Endothelial cell of umbilical vein (primary cell): Measurements from ENCODE around the gene KHDRBS1. TPM values are rescaled to one million over a fixed set of nuclear protein-coding genes. Genes with fewer than 3 reads are reported as not detected.

Experiments
- BruUV-seq: library from RNA; stranded (reverse); fragments of 400-500 nt; replicated peaks from 2 replicates; lab custom pipeline; 2021; lab: Mats Ljungman, UMichigan
- CTCF ChIA-PET: fragments of 300-600, 350-600 bp; sonication (Branson Sonifier 250); formaldehyde crosslinking; loops from one replicate; lab custom pipeline; 2021; ENCODE audit warnings: antibody characterized with exemption, inconsistent platforms; lab: Charles Lee
- POLR2A ChIA-PET: fragments of 300-600, 350-600 bp; sonication (Branson Sonifier 250); formaldehyde crosslinking; loops from one replicate; lab custom pipeline; 2021; ENCODE audit warnings: antibody characterized with exemption, inconsistent platforms; lab: Charles Lee
- DNase-seq: peaks from one replicate; pipeline ENCODE4 v3.0.0-alpha.2; 2011; ENCODE audit warnings: low read depth, low spot score
- FAIRE-seq: peaks from 2 replicates; lab custom pipeline; 2011; peaks lifted over from hg19 to GRCh38; lab: Jason Lieb, UNC
- H2AFZ ChIP-seq: 2 replicates; pipeline ENCODE4 v1.6.0; 2012; ENCODE audit warnings: low read depth, low read length, control low read depth, inconsistent platforms
- H3K27ac ChIP-seq: 2 replicates; pipeline ENCODE4 v1.5.1; 2011; ENCODE audit warnings: low read depth, mild to moderate bottlenecking, control low read depth, low read length, moderate library complexity; ENCODE audit not compliant: insufficient read depth
- H3K27me3 ChIP-seq, 2 experiments: 2 replicates each; pipeline versions ENCODE4 v1.6.0 to v1.6.1; 2011; ENCODE audit warnings: low read length in 2 of 2, mixed read lengths in 1 of 2; ENCODE audit not compliant: control insufficient read depth in 2 of 2, insufficient read depth in 2 of 2
- H3K36me3 ChIP-seq, 2 experiments: 2 replicates in 1 of 2; 3 replicates in 1 of 2; pipeline ENCODE4 v1.5.1; 2011; ENCODE audit warnings: low read length in 2 of 2, mild to moderate bottlenecking in 1 of 2, moderate library complexity in 1 of 2; ENCODE audit not compliant: control insufficient read depth in 2 of 2, insufficient read depth in 2 of 2; ENCODE audit errors: extremely low read depth in 1 of 2
- H3K4me1 ChIP-seq: 3 replicates; pipeline ENCODE4 v1.5.1; 2011; ENCODE audit warnings: mild to moderate bottlenecking, low read length; ENCODE audit not compliant: control insufficient read depth, insufficient read depth; ENCODE audit errors: extremely low read depth
- H3K4me2 ChIP-seq: 2 replicates; pipeline ENCODE4 v1.6.1; 2011; ENCODE audit warnings: low read length, control low read depth, mixed read lengths; ENCODE audit not compliant: insufficient read depth
- H3K4me3 ChIP-seq, 3 experiments: fragments of 200-600 bp in 1 of 3; sonication (generic), shearing (Covaris generic) in 1 of 3; replicated peaks in 1 of 3; 2 replicates each; pipeline ENCODE4 v1.5.1; 2011 to 2016; ENCODE audit warnings: control low read depth in 3 of 3, low read length in 3 of 3, mild to moderate bottlenecking in 2 of 3, inconsistent platforms in 1 of 3, low read depth in 1 of 3, moderate library complexity in 1 of 3; ENCODE audit not compliant: insufficient read depth in 1 of 3
- H3K79me2 ChIP-seq: 2 replicates; pipeline ENCODE4 v1.6.0; 2012; ENCODE audit warnings: low read length, inconsistent platforms; ENCODE audit not compliant: control insufficient read depth, insufficient read depth
- H3K9ac ChIP-seq: replicated peaks from 2 replicates; pipeline ENCODE3; 2011; ENCODE audit warnings: low read length, control low read depth; ENCODE audit not compliant: insufficient read depth; ENCODE audit errors: extremely low read depth
- H3K9me1 ChIP-seq: replicated peaks from 3 replicates; pipeline ENCODE4 v1.6.0; 2011; ENCODE audit warnings: mild to moderate bottlenecking, low read length; ENCODE audit not compliant: control insufficient read depth, insufficient read depth; ENCODE audit errors: extremely low read depth
- H3K9me3 ChIP-seq: replicated peaks from 2 replicates; pipeline ENCODE4 v1.5.1; 2012; ENCODE audit warnings: low read length, inconsistent platforms; ENCODE audit not compliant: control insufficient read depth, insufficient read depth
- H4K20me1 ChIP-seq: replicated peaks from 2 replicates; pipeline ENCODE3; 2011; ENCODE audit warnings: mild to moderate bottlenecking, low read length; ENCODE audit not compliant: control insufficient read depth, insufficient read depth; ENCODE audit errors: extremely low read depth
- CTCF ChIP-seq, 2 donors: IDR thresholded peaks; 1 replicate in 1 of 2; 2 replicates in 1 of 2; pipeline ENCODE4 v1.5.1; 2011; ENCODE audit warnings: low read length in 2 of 2, mild to moderate bottlenecking in 2 of 2, moderate library complexity in 2 of 2, control low read depth in 1 of 2, inconsistent platforms in 1 of 2, low read depth in 1 of 2; ENCODE audit not compliant: insufficient read depth in 1 of 2; ENCODE audit errors: extremely low read depth in 1 of 2
- EZH2 ChIP-seq: IDR thresholded peaks from 2 replicates; pipeline ENCODE4 v1.6.1; 2012; ENCODE audit warnings: borderline replicate concordance, low read depth, mild to moderate bottlenecking, moderate library complexity, low read length, inconsistent platforms; ENCODE audit not compliant: severe bottlenecking
- FOS ChIP-seq: IDR thresholded peaks from 2 replicates; pipeline ENCODE4 v1.6.1; 2011; ENCODE audit warnings: mild to moderate bottlenecking, low read length, moderate library complexity, borderline replicate concordance; ENCODE audit not compliant: insufficient read depth
- GATA2 ChIP-seq: IDR thresholded peaks from 2 replicates; pipeline ENCODE4 v1.7.0; 2011; ENCODE audit warnings: low read depth, mild to moderate bottlenecking, moderate library complexity, mixed read lengths, low read length; ENCODE audit not compliant: insufficient read length, insufficient read depth
- JUN ChIP-seq: IDR thresholded peaks from 2 replicates; pipeline ENCODE4 v1.6.1; 2011; ENCODE audit warnings: borderline replicate concordance, low read depth; ENCODE audit not compliant: insufficient read length, insufficient read depth
- MYC ChIP-seq: IDR thresholded peaks from one replicate; pipeline ENCODE4 v1.6.1; 2011; ENCODE audit warnings: mild to moderate bottlenecking, low read depth, low read length
- POLR2AphosphoS5 ChIP-seq: IDR thresholded peaks from 2 replicates; pipeline ENCODE4 v1.6.1; 2012; ENCODE audit warnings: low read depth, mild to moderate bottlenecking, control low read depth, low read length, moderate library complexity; ENCODE audit not compliant: insufficient read depth
- dilution Hi-C: fragments of 300-500 bp; cut with MboI; formaldehyde crosslinking; loops from one replicate; pipeline ENCODE4 v1.15.0; 2019; ENCODE audit warnings: low sequenced_read_pairs; ENCODE audit not compliant: extremely low pct_ligation_motif_present
- intact Hi-C: fragments of 100-400 bp; cut with micrococcal nuclease; formaldehyde crosslinking; loops from one replicate; pipeline ENCODE4 v1.10.0; 2022
- polyA plus RNA-seq, 4 experiments: library from polyadenylated mRNA; depleted of rRNA in 3 of 4; stranded (reverse) in 3 of 4; unstranded in 1 of 4; fragments of >200 nt; gene quantifications; 2 replicates each; pipeline versions ENCODE4 v1.2.1 to v1.2.3, GENCODE V29; 2011 to 2012; ENCODE audit warnings: missing spikeins in 1 of 4
- total RNA-seq: library from RNA; stranded (reverse); gene quantifications from 2 replicates; pipeline ENCODE4 v1.2.3, GENCODE V29; 2021

The KHDRBS1 gene
- total and polyA plus RNA-seq, 2 donors (not counting 3 experiments of a cell fraction or from before 2014, with no cell fraction given) = 43.4 to 194 TPM

DNA sequence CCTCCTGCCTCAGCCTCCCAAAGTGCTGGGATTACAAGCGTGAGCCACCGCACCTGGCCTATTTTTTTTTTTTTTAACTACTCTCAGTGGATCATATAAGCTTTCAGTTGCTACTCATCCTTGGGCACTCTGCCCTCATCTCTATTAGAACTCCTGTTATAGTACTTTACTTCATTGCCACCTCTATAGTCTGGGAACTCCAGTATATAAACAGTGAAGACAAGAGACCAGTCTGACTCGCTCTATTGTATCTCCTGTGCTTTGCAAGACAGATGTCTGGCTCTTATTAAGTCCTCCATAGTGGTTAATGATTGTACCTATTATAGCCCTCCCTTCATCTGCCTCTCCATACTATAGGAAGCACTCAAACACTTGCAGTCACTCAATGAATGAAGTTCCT, 15.1 kb downstream of the KHDRBS1 start:
- intact Hi-C loops = loop anchor here (5.0 kb wide), 1 partner anchor 34 kb away; no protein-coding TSS in a partner anchor
- Histone ChIP-seq H2AFZ (no peak overlapping the region), H3K9me3 (no peaks in the 10 kb centered on the region), H3K27me3 (no peaks in the 10 kb centered on the region), H3K27ac (no peak overlapping the region), H4K20me1 (peaks cover 23% of the 10 kb centered on the region), H3K4me1 (peaks cover 16% of the 10 kb centered on the region), H3K36me3 (peaks cover 13 to 18% of the 10 kb centered on the region in 2 experiments), H3K4me2 (no peak overlapping the region), H3K79me2 (peaks cover 98% of the 10 kb centered on the region), H3K9ac (no peak overlapping the region), H3K9me1 (no peaks in the 10 kb centered on the region), H3K4me3 (no peak overlapping the region)
- POLR2A ChIA-PET = interaction anchor here (0.7 kb wide), 1 partner anchor 13 kb away, joined by 4 read pairs; no protein-coding TSS in a partner anchor
- DNase-seq = no peak
- FAIRE-seq = no peak
- no peak for TF ChIP-seq JUN
- TF ChIP-seq CTCF (IDR thresholded peaks at IDR 0.05; ENCODE audit: extremely low read depth in 1 of 2, insufficient read depth in 1 of 2, low read depth in 1 of 2, low read length in 2 of 2) = no peak
- no peak for TF ChIP-seq FOS
- TF ChIP-seq GATA2 = no peak
- TF ChIP-seq EZH2 = no peak
- TF ChIP-seq POLR2AphosphoS5 = no peak
- TF ChIP-seq MYC = no peak
- CTCF ChIA-PET = no interaction called here
- dilution Hi-C loops = no loop called here
- no TSS peak for BruUV-seq
